PC-9 (cell line): ENCODE measurements around the gene CELF2.

Experiments
- CTCF ChIP-seq: fragments of 200-600 bp; sonication (generic); conservative IDR thresholded peaks from 2 replicates; pipeline ENCODE4 v1.6.1; 2017; ENCODE audit warnings: mixed run types, antibody characterized with exemption, mild to moderate bottlenecking, moderate library complexity
- EZH2 ChIP-seq: fragments of 200-600 bp; sonication (generic); IDR thresholded peaks from 2 replicates; pipeline ENCODE4 v1.8.0; 2017; ENCODE audit warnings: antibody characterized with exemption, low read depth

GRCh38 chr10:11153245-11153644 is 135.6 kb downstream of the CELF2 start:
- TF ChIP-seq CTCF = no peak
- no peak for TF ChIP-seq EZH2
